CD4-positive, alpha-beta T cell treated with Interferon gamma for 1 hour (primary cell): ENCODE measurements around the gene ELL2.
A peak's percentile ranks its signal among the peaks of the same experiment; 100 is the strongest.

ENCODE experiments used
- DNase-seq: peaks from one replicate; pipeline ENCODE4 v3.0.0-alpha.2; 2020

Gene ELL2

GRCh38 chr5:95976606-95977005 is 15.0 kb upstream of the ELL2 start:
- DNase-seq, result no peak

- no peak for DNase-seq
Observed at GRCh38 chr5:95975703-95976102, 14.1 kb upstream of the ELL2 start.

- DNase-seq, result peak; percentile 53
Observed at GRCh38 chr5:95973793-95974325, 12.2 kb upstream of the ELL2 start.

GRCh38 chr5:95972196-95972595 is 10.5 kb upstream of the ELL2 start:
- no peak for DNase-seq

GRCh38 chr5:95970359-95970704 is 8.7 kb upstream of the ELL2 start:
- DNase-seq, result no peak

GRCh38 chr5:95969651-95970358 is 8.2 kb upstream of the ELL2 start:
- DNase-seq, result no peak

GRCh38 chr5:95969055-95969454 is 7.4 kb upstream of the ELL2 start:
- no peak for DNase-seq

- no peak for DNase-seq
Observed at GRCh38 chr5:95967236-95967635, 5.6 kb upstream of the ELL2 start.

- no peak for DNase-seq
Observed at GRCh38 chr5:95966005-95966404, 4.4 kb upstream of the ELL2 start.

GRCh38 chr5:95963650-95964410 is 2.2 kb upstream of the ELL2 start:
- no peak for DNase-seq

- no peak for DNase-seq
Observed at GRCh38 chr5:95962785-95963184, 1.1 kb upstream of the ELL2 start.

- DNase-seq, result no peak
Observed at GRCh38 chr5:95962475-95962773, 773 bp upstream of the ELL2 start.

GRCh38 chr5:95960667-95961616 is 709 bp downstream of the ELL2 start:
- DNase-seq, result peak; percentile 83

GRCh38 chr5:95959888-95960666 is 1.6 kb downstream of the ELL2 start:
- no peak for DNase-seq

- no peak for DNase-seq
Observed at GRCh38 chr5:95959051-95959887, 2.4 kb downstream of the ELL2 start.

- DNase-seq, result no peak
Observed at GRCh38 chr5:95958310-95959014, 3.2 kb downstream of the ELL2 start.

GRCh38 chr5:95957561-95958203 is 4.0 kb downstream of the ELL2 start:
- DNase-seq, result no peak

- DNase-seq, result no peak
Observed at GRCh38 chr5:95956900-95957293, 4.8 kb downstream of the ELL2 start.

- DNase-seq, result no peak
Observed at GRCh38 chr5:95956021-95956899, 5.4 kb downstream of the ELL2 start.
